HPDE6-E6E7 (cell line): ENCODE results near the gene EFNA3.
A peak's percentile ranks its signal among the peaks of the same experiment; 100 is the strongest.

Source experiments
- DNase-seq: peaks from one replicate; pipeline ENCODE4 v3.0.0; 2011; ENCODE audit warnings: missing footprints; ENCODE audit errors: extremely low spot score

Gene EFNA3

DNA sequence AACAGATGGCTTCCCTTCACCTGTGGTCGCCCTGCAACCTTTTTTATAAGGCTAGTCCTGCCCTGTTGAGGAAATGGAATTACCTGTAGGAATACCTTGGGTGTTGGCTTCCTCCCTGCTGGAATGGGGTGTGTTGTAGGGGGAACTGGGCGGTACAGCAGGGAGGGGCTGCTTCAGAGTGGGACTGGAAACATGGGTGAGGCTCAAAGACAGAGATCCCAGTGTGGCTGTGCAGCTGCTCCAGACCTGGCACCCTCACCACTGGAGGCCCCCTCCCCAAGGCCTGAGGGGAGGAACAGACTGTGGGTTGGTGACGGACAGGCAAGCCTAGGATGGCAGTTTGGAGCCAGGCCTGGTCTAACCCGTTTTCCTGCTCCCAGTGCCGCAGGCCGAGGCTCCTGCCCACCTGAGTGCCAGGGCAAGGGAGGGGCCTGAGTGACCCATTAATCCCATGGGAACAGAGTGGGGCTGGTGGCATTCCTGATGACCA is 4.5 kb downstream of the EFNA3 start:
- DNase-seq = no peak

GRCh38 chr1:155083865-155084721 is 5.5 kb downstream of the EFNA3 start:
- DNase-seq = no peak

DNA sequence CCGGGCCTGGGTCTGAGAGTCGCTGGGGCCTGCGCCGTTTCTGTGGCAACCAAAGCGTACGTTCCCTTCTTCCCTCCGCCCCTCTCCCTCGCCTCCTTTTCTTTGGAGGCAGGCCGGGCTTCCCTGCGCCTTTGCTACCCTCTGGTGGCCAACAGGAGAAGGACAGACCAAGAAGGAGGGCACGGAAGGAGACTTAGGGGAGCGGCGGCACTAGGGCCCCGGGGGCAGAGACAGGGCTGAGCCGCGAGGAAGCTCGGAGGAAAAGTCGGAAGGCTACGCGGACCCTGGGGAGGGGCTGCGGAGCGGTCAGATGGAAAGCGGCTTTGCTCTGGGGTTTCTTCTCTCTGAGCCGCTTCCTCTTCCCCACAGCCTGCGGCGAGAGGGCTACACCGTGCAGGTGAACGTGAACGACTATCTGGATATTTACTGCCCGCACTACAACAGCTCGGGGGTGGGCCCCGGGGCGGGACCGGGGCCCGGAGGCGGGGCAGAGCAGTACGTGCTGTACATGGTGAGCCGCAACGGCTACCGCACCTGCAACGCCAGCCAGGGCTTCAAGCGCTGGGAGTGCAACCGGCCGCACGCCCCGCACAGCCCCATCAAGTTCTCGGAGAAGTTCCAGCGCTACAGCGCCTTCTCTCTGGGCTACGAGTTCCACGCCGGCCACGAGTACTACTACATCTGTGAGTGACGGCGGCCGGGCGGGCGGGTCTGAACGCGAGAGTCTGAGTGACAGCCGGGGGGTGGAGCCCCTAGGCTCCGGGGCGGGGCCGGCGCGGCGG is 6.3 kb downstream of the EFNA3 start:
- peak; percentile 88 for DNase-seq

DNA sequence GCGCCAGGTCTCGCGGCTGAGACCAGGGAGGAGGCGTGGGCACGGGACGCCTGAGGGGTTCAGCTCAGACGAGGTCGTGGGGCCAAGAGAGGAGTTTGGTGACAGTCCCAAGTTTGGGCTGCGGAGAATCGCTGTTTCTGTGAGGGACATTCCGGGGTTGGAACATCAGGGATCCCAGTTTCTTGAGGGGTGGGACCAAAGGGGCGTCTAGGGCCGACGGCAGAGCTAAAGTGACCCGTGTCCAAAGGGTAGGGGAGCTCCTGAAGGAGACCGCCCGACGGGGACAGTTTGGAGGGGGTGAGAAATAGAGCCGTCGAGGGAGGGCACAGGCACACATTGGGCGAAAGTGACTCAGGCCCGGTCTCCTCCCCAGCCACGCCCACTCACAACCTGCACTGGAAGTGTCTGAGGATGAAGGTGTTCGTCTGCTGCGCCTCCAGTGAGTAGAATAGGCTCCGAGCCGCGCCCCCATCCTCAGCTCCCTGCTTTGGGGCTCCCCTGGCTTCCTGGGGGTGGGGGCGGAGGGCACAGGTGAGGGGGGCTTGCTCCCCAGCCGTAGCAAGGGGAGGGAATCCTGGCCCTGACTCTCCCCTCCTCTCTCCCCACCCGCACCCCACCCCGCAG is 7.0 kb downstream of the EFNA3 start:
- DNase-seq = peak; percentile 68

DNA sequence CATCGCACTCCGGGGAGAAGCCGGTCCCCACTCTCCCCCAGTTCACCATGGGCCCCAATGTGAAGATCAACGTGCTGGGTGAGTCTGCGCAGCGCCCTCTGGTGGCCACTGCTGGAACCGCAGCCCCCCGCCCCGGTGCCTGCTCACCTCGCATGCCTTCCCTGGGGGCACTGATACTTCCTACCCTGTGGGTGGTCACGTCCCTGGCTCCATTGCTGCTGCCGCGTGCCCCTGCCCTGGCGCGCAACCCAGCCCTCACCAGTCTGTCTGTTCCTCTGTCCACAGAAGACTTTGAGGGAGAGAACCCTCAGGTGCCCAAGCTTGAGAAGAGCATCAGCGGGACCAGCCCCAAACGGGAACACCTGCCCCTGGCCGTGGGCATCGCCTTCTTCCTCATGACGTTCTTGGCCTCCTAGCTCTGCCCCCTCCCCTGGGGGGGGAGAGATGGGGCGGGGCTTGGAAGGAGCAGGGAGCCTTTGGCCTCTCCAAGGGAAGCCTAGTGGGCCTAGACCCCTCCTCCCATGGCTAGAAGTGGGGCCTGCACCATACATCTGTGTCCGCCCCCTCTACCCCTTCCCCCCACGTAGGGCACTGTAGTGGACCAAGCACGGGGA is 7.6 kb downstream of the EFNA3 start:
- DNase-seq = peak; percentile 67

DNA sequence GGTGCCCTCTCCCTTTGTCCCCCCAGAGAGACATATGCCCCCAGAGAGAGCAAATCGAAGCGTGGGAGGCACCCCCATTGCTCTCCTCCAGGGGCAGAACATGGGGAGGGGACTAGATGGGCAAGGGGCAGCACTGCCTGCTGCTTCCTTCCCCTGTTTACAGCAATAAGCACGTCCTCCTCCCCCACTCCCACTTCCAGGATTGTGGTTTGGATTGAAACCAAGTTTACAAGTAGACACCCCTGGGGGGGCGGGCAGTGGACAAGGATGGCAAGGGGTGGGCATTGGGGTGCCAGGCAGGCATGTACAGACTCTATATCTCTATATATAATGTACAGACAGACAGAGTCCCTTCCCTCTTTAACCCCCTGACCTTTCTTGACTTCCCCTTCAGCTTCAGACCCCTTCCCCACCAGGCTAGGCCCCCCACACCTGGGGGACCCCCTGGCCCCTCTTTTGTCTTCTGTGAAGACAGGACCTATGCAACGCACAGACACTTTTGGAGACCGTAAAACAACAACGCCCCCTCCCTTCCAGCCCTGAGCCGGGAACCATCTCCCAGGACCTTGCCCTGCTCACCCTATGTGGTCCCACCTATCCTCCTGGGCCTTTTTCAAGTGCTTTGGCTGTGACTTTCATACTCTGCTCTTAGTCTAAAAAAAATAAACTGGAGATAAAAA is 8.4 kb downstream of the EFNA3 start:
- no peak for DNase-seq

GRCh38 chr1:155091071-155092051 is 12.7 kb downstream of the EFNA3 start:
- DNase-seq = peak; percentile 63

DNA sequence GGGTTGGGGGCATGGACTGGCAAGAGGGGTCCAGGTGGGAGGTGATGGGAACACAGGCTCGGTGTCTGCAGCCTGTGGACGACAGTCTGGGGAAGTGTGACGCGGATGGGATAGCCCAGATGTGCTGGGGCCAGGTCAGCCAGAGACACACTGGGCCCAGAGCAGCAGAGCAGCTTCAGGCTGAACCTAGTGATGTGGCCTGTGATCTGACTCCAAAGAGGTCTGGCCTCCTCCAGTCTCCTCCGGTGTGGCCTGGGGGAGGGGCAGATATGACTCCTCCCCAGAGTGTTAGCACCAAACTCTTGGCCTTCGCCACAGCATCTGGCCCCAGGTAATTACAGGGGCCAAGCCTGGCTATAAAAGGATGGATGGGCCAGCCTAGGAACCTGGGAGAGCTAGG is 13.5 kb downstream of the EFNA3 start:
- no peak for DNase-seq

- DNase-seq = no peak
These were observed 14.0 kb downstream of the EFNA3 start for GRCh38 chr1:155092641-155093040.

- no peak for DNase-seq
These were observed 15.4 kb downstream of the EFNA3 start for GRCh38 chr1:155093911-155094621.

DNA sequence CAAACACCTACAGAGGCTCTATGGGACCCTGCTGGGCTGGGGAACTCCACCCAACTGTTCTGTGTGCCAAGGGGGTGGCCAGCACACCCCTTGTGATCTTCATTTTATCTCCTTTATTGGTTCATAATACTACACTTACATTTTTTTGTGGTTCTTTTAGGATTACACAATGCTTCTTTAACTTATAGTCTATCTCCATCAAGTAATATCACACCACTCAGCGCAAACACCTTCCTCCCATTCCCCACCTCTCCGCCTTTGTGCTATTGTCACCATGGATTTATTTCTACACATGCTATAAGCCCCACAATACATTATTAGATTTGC is 15.9 kb downstream of the EFNA3 start:
- no peak for DNase-seq

DNA sequence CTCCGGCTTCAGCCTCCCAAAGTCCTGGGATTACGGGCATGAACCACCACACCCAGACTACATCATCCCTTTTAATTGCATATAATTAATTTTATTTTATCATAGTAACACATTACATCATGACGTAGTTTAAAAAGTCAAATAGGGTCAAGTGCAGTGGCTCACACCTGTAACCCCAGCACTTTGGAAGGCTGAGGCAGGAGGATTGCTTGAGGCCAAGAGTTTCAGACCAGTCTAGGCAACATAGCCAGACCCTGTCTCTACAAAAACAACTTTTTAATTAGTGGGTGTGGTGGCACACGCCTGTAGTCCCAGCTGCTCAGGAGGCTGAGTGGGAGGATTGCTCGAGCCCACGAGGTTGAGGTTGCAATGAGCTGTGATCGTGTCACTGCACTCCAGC is 20.7 kb downstream of the EFNA3 start:
- no peak for DNase-seq

- no peak for DNase-seq
These were observed 24.7 kb downstream of the EFNA3 start for GRCh38 chr1:155103325-155103724.

DNA sequence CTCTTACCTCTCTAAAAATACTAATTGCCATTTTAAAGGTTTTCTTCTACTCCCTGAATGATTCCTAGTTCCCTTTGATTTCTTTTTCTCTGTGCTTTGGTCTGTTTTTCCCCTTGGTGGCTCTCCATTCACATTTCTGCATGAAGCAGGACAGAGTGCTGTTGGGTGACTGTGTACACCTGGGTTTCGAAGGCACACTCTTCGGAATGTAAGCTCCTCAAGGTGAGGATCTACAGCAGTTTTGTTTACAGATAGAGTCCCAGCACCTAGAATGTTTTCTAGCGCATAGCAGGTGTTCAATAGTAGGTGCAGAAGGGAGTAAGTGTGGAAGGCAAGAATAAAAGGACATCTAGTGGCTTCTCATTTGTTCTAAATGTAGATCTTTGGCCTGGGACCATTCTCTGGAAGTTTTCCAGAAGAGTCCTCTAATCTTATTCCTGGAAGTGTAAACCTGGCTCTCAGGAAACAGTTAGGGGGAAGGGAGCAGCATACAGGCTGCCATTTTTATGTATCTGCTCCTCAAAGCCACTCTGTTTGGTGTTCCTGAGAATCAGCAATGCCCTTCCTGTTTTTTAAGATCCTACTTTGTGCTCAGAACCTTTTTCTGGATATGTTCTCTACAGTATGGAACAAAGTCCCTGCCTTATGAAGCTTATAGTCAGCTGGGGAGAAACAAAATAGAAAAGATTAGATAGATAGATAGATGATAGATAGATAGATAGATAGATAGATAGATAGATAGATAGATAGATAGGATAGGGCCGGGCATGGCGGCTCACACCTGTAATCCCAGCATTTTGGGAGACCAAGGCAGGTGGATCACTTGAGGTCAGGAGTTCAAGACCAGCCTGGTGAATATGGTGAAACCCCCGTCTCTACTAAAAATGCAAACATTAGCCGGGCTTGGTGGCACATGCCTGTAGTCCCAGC is 26.2 kb downstream of the EFNA3 start:
- DNase-seq = no peak

GRCh38 chr1:155105604-155106011 is 27.0 kb downstream of the EFNA3 start:
- DNase-seq = no peak

- DNase-seq = no peak
These were observed 28.2 kb downstream of the EFNA3 start for GRCh38 chr1:155106862-155107261.

- no peak for DNase-seq
These were observed 28.9 kb downstream of the EFNA3 start for GRCh38 chr1:155107309-155108264.
